Pancreas (tissue), 10 donors: Measurements from ENCODE around the gene SPTSSA. TPM values are rescaled to one million over a fixed set of nuclear protein-coding genes. Genes with fewer than 3 reads are reported as not detected.
"Not testable (repeated sequence)": the region's sequence is repeated elsewhere in the genome, so short reads cannot be mapped to it uniquely, and the experiment has no call there.

Source experiments
- ATAC-seq, 4 donors: fragments of 200-7000 bp; cut with Tn5 transposase; one replicate each; pipeline versions ENCODE4 v1.8.0 to v1.9.1; 2020; ENCODE audit warnings: mild to moderate bottlenecking in 4 of 4, moderate library complexity in 4 of 4
- DNase-seq, 6 donors: peaks; one replicate each; pipeline ENCODE4 v3.0.0-alpha.2; 2020
- FAIRE-seq: peaks from 2 replicates; lab custom pipeline; 2012; peaks lifted over from hg19 to GRCh38; lab: Jason Lieb, UNC
- H3K27ac ChIP-seq, 4 donors: fragments of 200-600 bp; sonication (generic); 1 replicate in 3 of 4; 2 replicates in 1 of 4; pipeline versions ENCODE4 v1.5.0 to v1.8.0; 2020
- H3K27me3 ChIP-seq, 4 donors: fragments of 200-600 bp; one replicate each; pipeline ENCODE4 v1.8.0; 2021
- H3K36me3 ChIP-seq, 3 donors: fragments of 200-600 bp; sonication (generic) in 1 of 3; one replicate each; pipeline versions ENCODE4 v1.5.0 to v1.8.0; 2020 to 2021
- H3K4me1 ChIP-seq, 3 donors: fragments of 200-600 bp; one replicate each; pipeline ENCODE4 v1.8.0; 2021
- H3K4me3 ChIP-seq, 4 donors: fragments of 200-600 bp; sonication (generic) in 2 of 4; one replicate each; pipeline versions ENCODE4 v1.5.0 to v1.8.0; 2020 to 2021
- H3K9me3 ChIP-seq, 4 donors: fragments of 200-600 bp; one replicate each; pipeline ENCODE4 v1.8.0; 2021
- CTCF ChIP-seq, 4 donors: fragments of 200-600 bp; sonication (generic) in 3 of 4; IDR thresholded peaks; one replicate each; pipeline versions ENCODE4 v1.5.0 to v1.8.0; 2021; ENCODE audit warnings: antibody characterized with exemption in 4 of 4
- WGBS, 2 donors: extraction: QIAGEN DNeasy Blood & Tissue Kit; methylation state at CpG; one replicate each; pipeline ENCODE4 v1.1.7; 2013; 5-methylcytosine and 5-hydroxymethylcytosine counted together
- intact Hi-C, 3 donors: fragments of 100-400 bp; cut with DNase I; formaldehyde crosslinking; loops; one replicate each; pipeline versions ENCODE4 v1.11.1 to v1.14.2; 2022
- polyA plus RNA-seq, 2 donors: library from polyadenylated mRNA; stranded (reverse); fragments of 200-250 nt; gene quantifications; one replicate each; pipeline ENCODE4 v1.2.3, GENCODE V29; 2013
- total RNA-seq, 6 donors: library from RNA; stranded (reverse); fragmentation: NEBNext Ultra II Directional in 4 of 6; extraction: Animal tissue kit (Norgen Biotek cat#: 25700) in 4 of 6; gene quantifications; one replicate each; pipeline versions ENCODE4 v1.2.1 to v1.2.4, GENCODE V29; 2021 to 2023
- donor health status: healthy with polysubstance abuse.
- donor health status: DM: no; HTN: no; CAD: no; lungs with moderate emphysema.
- donor health status: DM: no; HTN: no; CAD: no.
- donor health status: control.
- donor health status: control.
- donor health status: Bipolar disorder and iron deficiency.
- donor health status: DM: yes; HTN: yes; CAD: no.
- donor health status: DM: no; HTN: no; CAD: no.
- donor health status: DM: no; HTN: no; CAD: no.
- donor health status: DM: yes; HTN: yes; CAD: no.

SPTSSA gene
- total RNA-seq (10 to 100 TPM in 1 of 6 donors, 1 to 10 TPM in 5; 3.4 to 12.4 (median 6.5) TPM), polyA plus RNA-seq (10 to 100 TPM; 11.7 to 16.3 TPM)

DNA sequence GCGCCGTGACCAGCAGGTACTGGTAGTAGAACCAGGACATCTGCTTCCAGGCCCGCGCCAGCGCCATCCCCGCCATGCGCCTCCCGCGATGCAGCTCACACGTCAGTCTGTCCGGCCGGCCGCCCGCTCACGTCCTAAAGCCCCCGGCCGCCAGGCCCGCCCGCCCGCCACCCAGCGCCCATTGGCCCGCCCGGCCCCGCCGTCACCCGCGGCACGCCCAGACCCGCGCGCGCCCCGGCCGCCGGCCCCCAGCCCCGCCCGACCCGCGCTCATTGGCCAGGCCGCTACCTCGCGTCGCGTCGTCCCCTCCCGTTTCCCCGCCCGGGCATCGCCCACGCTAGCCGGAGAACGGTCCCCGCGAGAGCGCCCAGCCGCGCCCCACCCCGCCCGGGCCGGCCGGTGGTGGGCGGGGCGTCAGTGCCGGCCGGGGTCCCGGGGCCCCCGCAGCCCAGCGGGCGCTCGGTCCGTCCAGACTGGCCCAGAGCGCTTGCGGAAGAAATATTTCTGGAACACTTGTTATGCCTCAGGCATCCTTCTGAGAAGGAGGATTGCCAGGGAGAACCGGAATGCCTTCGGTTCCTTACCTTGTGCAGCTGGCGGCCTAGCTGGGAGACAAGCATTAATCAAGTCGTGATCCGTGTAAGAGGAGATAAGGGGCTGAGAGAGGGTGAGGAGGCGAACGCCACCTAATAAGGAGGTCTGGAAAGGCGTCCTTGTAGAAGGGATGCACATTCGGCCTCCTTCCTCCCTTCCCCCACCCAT, at the start of gene SPTSSA:
SPTSSA (minus strand) TSS at position 109 of the 762 bp plus-strand sequence; CDS start at position 76, 33 bp downstream.
- peak within 1 kb of the TSS; percentile 69 to 88 (median 84) for H3K27ac ChIP-seq
- peak; percentile 94 to 97 (median 97) for ATAC-seq
- no peak for TF ChIP-seq CTCF (IDR thresholded peaks at IDR 0.05)
- peaks cover 0 to 16% (median 11%) of the 10 kb centered on the region in 3 donors for H3K4me1 ChIP-seq
- peak; percentile 89 to 97 (median 92) for DNase-seq
- no peaks in the 10 kb centered on the region for H3K36me3 ChIP-seq
- FAIRE-seq, result no peak
- 1% methylated on average over 65 to 82 of the region's 82 CpGs for WGBS, 2 donors
- peak within 1 kb of the TSS; percentile 46 to 76 (median 68) for H3K4me3 ChIP-seq
- intact Hi-C loops, result no loop called here
- no peaks in the 10 kb centered on the region for H3K27me3 ChIP-seq
- H3K9me3 ChIP-seq, result no peaks in the 10 kb centered on the region

GRCh38 chr14:34507884-34508283, 45.8 kb upstream of the SPTSSA start:
- Histone ChIP-seq H3K36me3 (no peaks in the 10 kb centered on the region), H3K4me3 (no peak overlapping the region), H3K27me3 (no peaks in the 10 kb centered on the region), H3K4me1 (no peaks in the 10 kb centered on the region), H3K9me3 (no peaks in the 10 kb centered on the region), H3K27ac (no peak overlapping the region)
- no peak for TF ChIP-seq CTCF (IDR thresholded peaks at IDR 0.05)
- DNase-seq (no peak), FAIRE-seq (no peak), ATAC-seq (no peak)
- intact Hi-C loops, result no loop called here
- 94 to 99% methylated on average over 11 of the region's 11 CpGs for WGBS, 2 donors

- intact Hi-C loops, result no loop called here
- Histone ChIP-seq H3K4me1 (no peaks in the 10 kb centered on the region), H3K27me3 (no peaks in the 10 kb centered on the region), H3K9me3 (no peaks in the 10 kb centered on the region), H3K4me3 (no peak overlapping the region), H3K36me3 (no peaks in the 10 kb centered on the region), H3K27ac (no peak overlapping the region)
- ATAC-seq (no peak), DNase-seq (no peak), FAIRE-seq (no peak)
- 83 to 88% methylated on average over 9 of the region's 9 CpGs for WGBS, 2 donors
- no peak for TF ChIP-seq CTCF (IDR thresholded peaks at IDR 0.05)
Observed at GRCh38 chr14:34507459-34507858, 45.4 kb upstream of the SPTSSA start.

DNA sequence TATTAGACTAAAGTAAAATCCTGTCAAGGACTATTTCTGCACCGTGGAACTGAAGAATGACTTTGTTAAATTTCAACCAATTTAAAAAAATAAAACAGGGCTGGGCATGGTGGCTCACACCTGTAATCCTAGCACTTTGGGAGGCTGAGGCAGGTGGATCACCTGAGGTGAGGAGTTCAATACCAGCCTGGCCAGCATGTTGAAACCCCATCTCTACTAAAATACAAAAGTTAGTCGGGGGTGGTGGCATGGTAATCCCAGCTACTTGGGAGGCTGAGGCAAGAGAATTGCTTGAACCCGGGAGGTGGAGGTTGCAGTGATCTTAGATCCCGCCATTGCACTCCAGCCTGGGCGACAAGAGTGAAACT, 43.1 kb upstream of the SPTSSA start:
- H3K27me3 ChIP-seq, H3K4me1 ChIP-seq, H3K4me3 ChIP-seq, FAIRE-seq, H3K9me3 ChIP-seq, DNase-seq, intact Hi-C loops, ATAC-seq, H3K27ac ChIP-seq, H3K36me3 ChIP-seq: not testable (repeated sequence)
- 77 to 87% methylated on average over 5 of the region's 5 CpGs for WGBS, 2 donors

GRCh38 chr14:34504027-34504426, 42.0 kb upstream of the SPTSSA start:
- DNase-seq, H3K9me3 ChIP-seq, H3K4me1 ChIP-seq, FAIRE-seq, ATAC-seq, intact Hi-C loops, H3K27me3 ChIP-seq, H3K27ac ChIP-seq, H3K4me3 ChIP-seq, H3K36me3 ChIP-seq: not testable (repeated sequence)
- WGBS, 2 donors, result 73 to 78% methylated on average over 9 of the region's 9 CpGs
